ENCODE data around the gene INPP1. TPM values are rescaled to one million over a fixed set of nuclear protein-coding genes. Genes with fewer than 3 reads are reported as not detected.

Gene INPP1
- total RNA-seq, 1 experiment from 2014 or later = 4.3 TPM

GRCh38 chr2:190301032-190301431, 42.4 kb upstream of the INPP1 start:
- Histone ChIP-seq H3K23ac (ENCODE audit: insufficient read length, low read depth, low read length) (no peak overlapping the region), H2AK5ac (ENCODE audit: insufficient read length, low read length) (no peak overlapping the region), H2BK15ac (ENCODE audit: low read depth, low read length) (no peak overlapping the region), H3K9me3 (ENCODE audit: control insufficient read depth, low read depth, low read length) (no peaks in the 10 kb centered on the region), H3K4me2 (ENCODE audit: insufficient read depth, insufficient read length, low read length) (no peak overlapping the region), H2BK12ac (ENCODE audit: insufficient read length, low read depth, low read length) (no peak overlapping the region), H3K23me2 (ENCODE audit: insufficient read length, low read depth, low read length, poor library complexity, severe bottlenecking) (no peaks in the 10 kb centered on the region), H2BK5ac (ENCODE audit: insufficient read length, low read length) (no peak overlapping the region), H2BK20ac (ENCODE audit: low read depth, low read length, poor library complexity, severe bottlenecking) (no peak overlapping the region), H4K91ac (ENCODE audit: insufficient read length, low read depth, low read length) (no peak overlapping the region), H3K14ac (ENCODE audit: insufficient read depth, low read length) (no peak overlapping the region), H3K56ac (ENCODE audit: insufficient read length, low read depth, low read length) (no peak overlapping the region), H3K9ac (ENCODE audit: extremely low read depth, insufficient read length, low read length) (no peak overlapping the region), H3K79me2 (ENCODE audit: insufficient read depth, low read length) (no peaks in the 10 kb centered on the region; the same call in 1 of the 2 replicates), H3K27ac (ENCODE audit: insufficient read length, low read depth, low read length) (no peak overlapping the region), H2AFZ (ENCODE audit: low read length) (no peak overlapping the region), H3K79me1 (ENCODE audit: insufficient read depth, low read depth, low read length, poor library complexity, severe bottlenecking) (no peaks in the 10 kb centered on the region), H2BK120ac (ENCODE audit: low read depth, low read length, poor library complexity, severe bottlenecking) (no peak overlapping the region), H3K4ac (ENCODE audit: low read depth, low read length) (no peak overlapping the region), H4K8ac (replicated peaks; ENCODE audit: insufficient read length, low read depth, low read length) (no peak overlapping the region), H3K18ac (ENCODE audit: insufficient read length, low read depth, low read length) (no peak overlapping the region), H3T11ph (ENCODE audit: low read length) (no peak overlapping the region), H4K20me1 (ENCODE audit: control insufficient read depth, insufficient read depth, insufficient read length) (no peaks in the 10 kb centered on the region), H4K5ac (ENCODE audit: insufficient read length, low read depth, low read length) (no peak overlapping the region), H3K4me1 (ENCODE audit: insufficient read depth, low read length) (0 out of 2 replicates have a peak, but pooled peaks cover 4% of the 10 kb centered on the region), H3K27me3 (ENCODE audit: insufficient read depth, low read length) (no peaks in the 10 kb centered on the region)
- H3K36me3 Mint-ChIP-seq (ENCODE audit: insufficient read depth in 1 of 3, low read depth in 3 of 3) = peaks cover 36 to 51% (median 43%) of the 10 kb centered on the region in 3 experiments
- peak overlapping the region; percentile 22 to 59 (median 31); a peak in 3 of 7 replicates for H3K27ac Mint-ChIP-seq
- TF ChIP-seq, protein P1, sequence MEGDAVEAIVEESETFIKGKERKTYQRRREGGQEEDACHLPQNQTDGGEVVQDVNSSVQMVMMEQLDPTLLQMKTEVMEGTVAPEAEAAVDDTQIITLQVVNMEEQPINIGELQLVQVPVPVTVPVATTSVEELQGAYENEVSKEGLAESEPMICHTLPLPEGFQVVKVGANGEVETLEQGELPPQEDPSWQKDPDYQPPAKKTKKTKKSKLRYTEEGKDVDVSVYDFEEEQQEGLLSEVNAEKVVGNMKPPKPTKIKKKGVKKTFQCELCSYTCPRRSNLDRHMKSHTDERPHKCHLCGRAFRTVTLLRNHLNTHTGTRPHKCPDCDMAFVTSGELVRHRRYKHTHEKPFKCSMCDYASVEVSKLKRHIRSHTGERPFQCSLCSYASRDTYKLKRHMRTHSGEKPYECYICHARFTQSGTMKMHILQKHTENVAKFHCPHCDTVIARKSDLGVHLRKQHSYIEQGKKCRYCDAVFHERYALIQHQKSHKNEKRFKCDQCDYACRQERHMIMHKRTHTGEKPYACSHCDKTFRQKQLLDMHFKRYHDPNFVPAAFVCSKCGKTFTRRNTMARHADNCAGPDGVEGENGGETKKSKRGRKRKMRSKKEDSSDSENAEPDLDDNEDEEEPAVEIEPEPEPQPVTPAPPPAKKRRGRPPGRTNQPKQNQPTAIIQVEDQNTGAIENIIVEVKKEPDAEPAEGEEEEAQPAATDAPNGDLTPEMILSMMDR (conservative IDR thresholded peaks at IDR 0.05) = no peak
- no peak for DNase-seq
- H3K27me3 Mint-ChIP-seq (ENCODE audit: low read depth) = no peaks in the 10 kb centered on the region; the same call in 1 of the 2 replicates
- peaks cover 10 to 11% of the 10 kb centered on the region in 2 experiments; a peak in 3 of 5 replicates for H3K9me3 Mint-ChIP-seq
- H3K4me1 Mint-ChIP-seq = peaks cover 13 to 17% of the 10 kb centered on the region in 2 experiments
- H3K4me3 Mint-ChIP-seq = no peak overlapping the region

Data from H9 (cell line).